A549 (cell line): ENCODE measurements around the gene XPO4. TPM values are rescaled to one million over a fixed set of nuclear protein-coding genes. Genes with fewer than 3 reads are reported as not detected.
A peak's percentile ranks its signal among the peaks of the same experiment; 100 is the strongest.

Experiments used
- ATAC-seq, 2 experiments: fragments of 200-7000 bp in 1 of 2; fragments of >200 bp in 1 of 2; cut with Nextera tagmentation in 1 of 2; cut with Tn5 transposase in 1 of 2; 3 replicates each; pipeline versions ENCODE4 v1.8.0 to v1.9.1; 2018 to 2020; ENCODE audit warnings: mild to moderate bottlenecking in 1 of 2, moderate library complexity in 1 of 2
- CTCF ChIA-PET: fragments of 300-600 bp; sonication (Branson Sonifier 250); formaldehyde crosslinking; extraction: SDS; loops from one replicate; lab custom pipeline; 2021; ENCODE audit warnings: antibody characterized with exemption, inconsistent platforms; lab: Yijun Ruan, JAX
- POLR2A ChIA-PET: fragments of 350-600 bp; formaldehyde crosslinking; extraction: SDS; loops from one replicate; lab custom pipeline; 2021; ENCODE audit warnings: antibody characterized with exemption, inconsistent platforms; lab: Yijun Ruan, JAX
- DNase-seq, 2 experiments: peaks; one replicate each; pipeline versions ENCODE4 v3.0.0 to v3.0.0-alpha.2; 2011 to 2016; ENCODE audit warnings: low read depth in 1 of 2, low spot score in 1 of 2
- FAIRE-seq: peaks from 2 replicates; lab custom pipeline; 2011; peaks lifted over from hg19 to GRCh38; lab: Jason Lieb, UNC
- H3K27ac ChIP-seq, 2 experiments: fragments of >200 bp; sonication (Bioruptor Twin); formaldehyde crosslinking; 3 replicates each; pipeline ENCODE4 v1.5.1; 2016 to 2017
- H3K4me1 ChIP-seq: fragments of >200 bp; sonication (Bioruptor Twin); formaldehyde crosslinking; 3 replicates; pipeline ENCODE4 v1.6.1; 2016
- H3K4me2 ChIP-seq: fragments of >200 bp; sonication (Bioruptor Twin); formaldehyde crosslinking; 3 replicates; pipeline ENCODE4 v1.6.1; 2016
- H3K4me3 ChIP-seq: fragments of >200 bp; sonication (Bioruptor Twin); formaldehyde crosslinking; 3 replicates; pipeline ENCODE4 v1.5.1; 2016
- H3K9me3 ChIP-seq: fragments of >200 bp; sonication (Bioruptor Twin); formaldehyde crosslinking; 3 replicates; pipeline ENCODE4 v1.6.1; 2016
- BCL3 ChIP-seq: fragments of >200 bp; sonication (Bioruptor Twin); formaldehyde crosslinking; IDR thresholded peaks from 3 replicates; pipeline ENCODE4 v1.6.1; 2016
- BHLHE40 ChIP-seq: IDR thresholded peaks from 2 replicates; pipeline ENCODE4 v1.6.1; 2012; ENCODE audit warnings: low read depth, low read length, inconsistent platforms
- CHD2 ChIP-seq: fragments of 150-350 bp; IDR thresholded peaks from 2 replicates; pipeline ENCODE4 v1.6.1; 2014; ENCODE audit warnings: low read length; ENCODE audit not compliant: partially characterized antibody
- EHF ChIP-seq: fragments of 250-450 bp; sonication (Bioruptor Pico); IDR thresholded peaks from 2 replicates; pipeline ENCODE4 v1.5.0; 2020; ENCODE audit warnings: mild to moderate bottlenecking
- EHMT2 ChIP-seq: fragments of 200-600 bp; sonication (generic); IDR thresholded peaks from 2 replicates; pipeline ENCODE4 v1.6.1; 2016; ENCODE audit warnings: antibody characterized with exemption, low read depth, mild to moderate bottlenecking, moderate library complexity
- FOSB ChIP-seq: fragments of 250-450 bp; sonication (Bioruptor Pico); IDR thresholded peaks from 2 replicates; pipeline ENCODE4 v1.5.0; 2020; ENCODE audit warnings: mild to moderate bottlenecking, moderate library complexity
- FOSL2 ChIP-seq, 2 experiments: fragments of 450-650 bp in 1 of 2; fragments of >200 bp in 1 of 2; sonication (Bioruptor Twin) in 1 of 2; formaldehyde crosslinking; IDR thresholded peaks; 2 replicates each; pipeline versions ENCODE4 v1.5.0 to v1.6.1; 2016 to 2020; ENCODE audit warnings: mild to moderate bottlenecking in 1 of 2, moderate library complexity in 1 of 2
- GATA3 ChIP-seq: IDR thresholded peaks from 2 replicates; pipeline ENCODE4 v1.6.1; 2012; ENCODE audit warnings: borderline replicate concordance
- HDAC2 ChIP-seq: fragments of 200-600 bp; sonication (generic); IDR thresholded peaks from 2 replicates; pipeline ENCODE4 v1.6.1; 2016
- JUNB ChIP-seq: fragments of >200 bp; sonication (Bioruptor Twin); formaldehyde crosslinking; IDR thresholded peaks from 2 replicates; pipeline ENCODE4 v1.6.1; 2016
- MAFK ChIP-seq: fragments of 450-650 bp; IDR thresholded peaks from 2 replicates; pipeline ENCODE4 v1.6.1; 2014; ENCODE audit not compliant: partially characterized antibody
- MAX ChIP-seq: IDR thresholded peaks from 2 replicates; pipeline ENCODE4 v1.6.1; 2012
- MAZ ChIP-seq: fragments of 150-350 bp; IDR thresholded peaks from 2 replicates; pipeline ENCODE4 v1.6.1; 2014; ENCODE audit warnings: antibody characterized with exemption, low read depth, low read length, borderline replicate concordance
- NR3C1 ChIP-seq: fragments of >200 bp; sonication (Bioruptor Twin); formaldehyde crosslinking; IDR thresholded peaks from 3 replicates; pipeline ENCODE4 v1.6.1; 2017
- PHF8 ChIP-seq: fragments of 200-600 bp; sonication (generic); IDR thresholded peaks from 2 replicates; pipeline ENCODE4 v1.6.1; 2016; ENCODE audit warnings: low read depth, mild to moderate bottlenecking, antibody characterized with exemption, moderate library complexity, borderline replicate concordance
- RAD21 ChIP-seq, 2 experiments: fragments of >200 bp in 1 of 2; sonication (Bioruptor Twin) in 1 of 2; formaldehyde crosslinking in 1 of 2; IDR thresholded peaks in 1 of 2; conservative IDR thresholded peaks in 1 of 2; 2 replicates in 1 of 2; 3 replicates in 1 of 2; pipeline ENCODE4 v1.6.1; 2012 to 2018; ENCODE audit warnings: inconsistent platforms in 1 of 2
- RARB ChIP-seq: fragments of 250-450 bp; sonication (Bioruptor Pico); IDR thresholded peaks from 2 replicates; pipeline ENCODE4 v1.8.0; 2021; ENCODE audit warnings: mild to moderate bottlenecking, moderate library complexity
- RFX5 ChIP-seq: fragments of 450-650 bp; IDR thresholded peaks from 2 replicates; pipeline ENCODE4 v1.7.1; 2014; ENCODE audit warnings: antibody characterized with exemption, mild to moderate bottlenecking, moderate library complexity
- RNF2 ChIP-seq: fragments of 200-600 bp; sonication (generic); IDR thresholded peaks from 2 replicates; pipeline ENCODE4 v1.6.1; 2016; ENCODE audit warnings: low read depth, mild to moderate bottlenecking, antibody characterized with exemption, moderate library complexity, borderline replicate concordance
- SMC3 ChIP-seq: fragments of >200 bp; sonication (Bioruptor Twin); formaldehyde crosslinking; IDR thresholded peaks from 3 replicates; pipeline ENCODE4 v1.6.1; 2018; ENCODE audit warnings: inconsistent platforms
- SREBF2 ChIP-seq: fragments of 450-650 bp; IDR thresholded peaks from 2 replicates; pipeline ENCODE4 v1.6.1; 2014; ENCODE audit warnings: mild to moderate bottlenecking, moderate library complexity
- TFCP2L1 ChIP-seq: fragments of 250-450 bp; sonication (Bioruptor Pico); IDR thresholded peaks from 2 replicates; pipeline ENCODE4 v1.5.0; 2021; ENCODE audit warnings: mild to moderate bottlenecking
- TP53 ChIP-seq: fragments of 250-450 bp; sonication (Bioruptor Pico); IDR thresholded peaks from 2 replicates; pipeline ENCODE4 v1.5.0; 2021; ENCODE audit warnings: mild to moderate bottlenecking, moderate library complexity
- ZC3H11A ChIP-seq: fragments of 450-650 bp; IDR thresholded peaks from 2 replicates; pipeline ENCODE4 v1.6.1; 2014; ENCODE audit warnings: antibody characterized with exemption, mild to moderate bottlenecking
- ZFP36 ChIP-seq: fragments of 450-650 bp; IDR thresholded peaks from 2 replicates; pipeline ENCODE4 v1.6.1; 2014; ENCODE audit warnings: borderline replicate concordance; ENCODE audit not compliant: partially characterized antibody
- ZSCAN20 ChIP-seq: fragments of 250-450 bp; sonication (Bioruptor Pico); IDR thresholded peaks from 2 replicates; pipeline ENCODE4 v1.8.0; 2022; ENCODE audit warnings: mild to moderate bottlenecking, moderate library complexity
- WGBS: methylation state at CpG from one replicate; pipeline ENCODE4 v1.1.6; 2017; ENCODE audit errors: missing lambda C conversion rate; 5-methylcytosine and 5-hydroxymethylcytosine counted together
- polyA plus RNA-seq, 4 experiments: library from polyadenylated mRNA; depleted of rRNA in 3 of 4; stranded (reverse); fragments of >200 nt; fragmentation: RNase III in 1 of 4; extraction: RNeasy Plus Mini Kit Qiagen cat#74134 plus additional on column Dnase treatment in 1 of 4; gene quantifications; 2 replicates in 3 of 4; 3 replicates in 1 of 4; pipeline ENCODE4 v1.2.3, GENCODE V29; 2011 to 2017
- TF ChIP-seq, protein P1 (sequence below): IDR thresholded peaks from 2 replicates; pipeline ENCODE4 v1.6.1; 2012; ENCODE audit warnings: low read depth, borderline replicate concordance
- TF ChIP-seq, protein P2 (sequence below): fragments of >200 bp; sonication (Bioruptor Twin); formaldehyde crosslinking; IDR thresholded peaks from 3 replicates; pipeline ENCODE4 v1.5.1; 2016
- TF ChIP-seq, protein P3 (sequence below): fragments of 150-350 bp; IDR thresholded peaks from 2 replicates; pipeline ENCODE4 v1.6.1; 2014; ENCODE audit warnings: low read depth, mild to moderate bottlenecking, low read length

The XPO4 gene
- polyA plus RNA-seq, 2 of the 4 experiments (the other 2 are of a cell fraction), result 7.3 to 16.6 TPM

GRCh38 chr13:20945952-20946383 lies 43.4 kb upstream of the XPO4 start:
- TF ChIP-seq RARB (CRISPR knock-in tag) (no peak), MAZ (no peak), EHF (no peak), FOSB (CRISPR knock-in tag) (no peak), BCL3 (no peak), EHMT2 (no peak), ZSCAN20 (CRISPR knock-in tag) (no peak), BHLHE40 (no peak), RNF2 (no peak), FOSL2 (IDR thresholded peaks at IDR 0.05) (no peak), FOSL2 (CRISPR knock-in tag; IDR thresholded peaks at IDR 0.05) (no peak), HDAC2 (no peak), RFX5 (no peak), SMC3 (no peak), MAFK (no peak), TP53 (CRISPR knock-in tag) (no peak), PHF8 (no peak), RAD21 (conservative IDR thresholded peaks at IDR 0.05 in 1 of 2, IDR thresholded peaks at IDR 0.05 in 1 of 2) (no peak)
- TF ChIP-seq, protein P1, sequence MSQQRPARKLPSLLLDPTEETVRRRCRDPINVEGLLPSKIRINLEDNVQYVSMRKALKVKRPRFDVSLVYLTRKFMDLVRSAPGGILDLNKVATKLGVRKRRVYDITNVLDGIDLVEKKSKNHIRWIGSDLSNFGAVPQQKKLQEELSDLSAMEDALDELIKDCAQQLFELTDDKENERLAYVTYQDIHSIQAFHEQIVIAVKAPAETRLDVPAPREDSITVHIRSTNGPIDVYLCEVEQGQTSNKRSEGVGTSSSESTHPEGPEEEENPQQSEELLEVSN, result no peak
- TF ChIP-seq, protein P2, sequence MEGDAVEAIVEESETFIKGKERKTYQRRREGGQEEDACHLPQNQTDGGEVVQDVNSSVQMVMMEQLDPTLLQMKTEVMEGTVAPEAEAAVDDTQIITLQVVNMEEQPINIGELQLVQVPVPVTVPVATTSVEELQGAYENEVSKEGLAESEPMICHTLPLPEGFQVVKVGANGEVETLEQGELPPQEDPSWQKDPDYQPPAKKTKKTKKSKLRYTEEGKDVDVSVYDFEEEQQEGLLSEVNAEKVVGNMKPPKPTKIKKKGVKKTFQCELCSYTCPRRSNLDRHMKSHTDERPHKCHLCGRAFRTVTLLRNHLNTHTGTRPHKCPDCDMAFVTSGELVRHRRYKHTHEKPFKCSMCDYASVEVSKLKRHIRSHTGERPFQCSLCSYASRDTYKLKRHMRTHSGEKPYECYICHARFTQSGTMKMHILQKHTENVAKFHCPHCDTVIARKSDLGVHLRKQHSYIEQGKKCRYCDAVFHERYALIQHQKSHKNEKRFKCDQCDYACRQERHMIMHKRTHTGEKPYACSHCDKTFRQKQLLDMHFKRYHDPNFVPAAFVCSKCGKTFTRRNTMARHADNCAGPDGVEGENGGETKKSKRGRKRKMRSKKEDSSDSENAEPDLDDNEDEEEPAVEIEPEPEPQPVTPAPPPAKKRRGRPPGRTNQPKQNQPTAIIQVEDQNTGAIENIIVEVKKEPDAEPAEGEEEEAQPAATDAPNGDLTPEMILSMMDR, result no peak
- TF ChIP-seq, protein P3, sequence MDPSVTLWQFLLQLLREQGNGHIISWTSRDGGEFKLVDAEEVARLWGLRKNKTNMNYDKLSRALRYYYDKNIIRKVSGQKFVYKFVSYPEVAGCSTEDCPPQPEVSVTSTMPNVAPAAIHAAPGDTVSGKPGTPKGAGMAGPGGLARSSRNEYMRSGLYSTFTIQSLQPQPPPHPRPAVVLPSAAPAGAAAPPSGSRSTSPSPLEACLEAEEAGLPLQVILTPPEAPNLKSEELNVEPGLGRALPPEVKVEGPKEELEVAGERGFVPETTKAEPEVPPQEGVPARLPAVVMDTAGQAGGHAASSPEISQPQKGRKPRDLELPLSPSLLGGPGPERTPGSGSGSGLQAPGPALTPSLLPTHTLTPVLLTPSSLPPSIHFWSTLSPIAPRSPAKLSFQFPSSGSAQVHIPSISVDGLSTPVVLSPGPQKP, result no peak
- DNase-seq (no peak), FAIRE-seq (no peak), ATAC-seq (no peak)
- 85% methylated on average over 29 of the region's 29 CpGs for WGBS
- no peak overlapping the region for H3K4me3 ChIP-seq
- no peaks in the 10 kb centered on the region for H3K9me3 ChIP-seq
- H3K4me2 ChIP-seq, result no peak overlapping the region
- no peak overlapping the region for H3K27ac ChIP-seq
- H3K4me1 ChIP-seq, result 0 out of 3 replicates have a peak, but pooled peaks cover 4% of the 10 kb centered on the region
- CTCF ChIA-PET, result interaction anchor here (1.2 to 2.1 kb wide), 2 partner anchors 186 to 187 kb away, joined by 3 to 4 read pairs; no protein-coding TSS in a partner anchor
- POLR2A ChIA-PET, result no interaction called here

DNA sequence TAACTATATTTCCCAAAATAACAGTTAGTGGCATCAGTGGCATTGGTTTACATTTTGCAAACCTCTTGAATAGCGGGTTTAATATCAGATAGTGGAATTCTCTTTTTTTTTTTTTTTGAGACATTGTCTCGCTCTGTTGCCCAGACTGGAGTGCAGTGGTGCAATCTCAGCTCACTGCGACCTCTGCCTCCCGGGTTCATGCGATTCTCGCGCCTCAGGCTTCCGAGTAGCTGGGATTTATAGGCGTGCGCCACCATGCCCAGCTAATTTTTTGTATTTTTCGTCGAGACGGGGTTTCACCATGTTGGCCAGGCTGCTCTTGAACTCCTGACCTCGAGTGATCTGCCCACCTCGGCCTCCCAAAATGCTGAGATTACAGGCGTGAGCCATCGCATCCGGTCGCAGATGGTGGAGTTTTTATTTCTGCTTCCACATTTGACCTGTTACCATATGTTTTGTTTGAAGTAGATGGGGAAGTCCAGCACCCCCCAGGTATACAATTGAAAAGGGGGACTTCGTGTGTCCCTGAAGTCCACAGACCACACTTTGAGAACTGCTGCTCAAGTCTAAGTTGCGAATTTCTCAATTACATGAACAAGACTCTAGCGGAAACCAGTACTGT lies 40.5 kb upstream of the XPO4 start:
- Histone ChIP-seq H3K4me1 (peaks cover 20% of the 10 kb centered on the region; the same call in 2 of the 3 replicates), H3K4me3 (no peak overlapping the region), H3K9me3 (no peaks in the 10 kb centered on the region), H3K27ac (peak overlapping the region; percentile 44 to 75; a peak in 5 of 6 replicates), H3K4me2 (peak overlapping the region; percentile 66)
- WGBS, result 53% methylated on average over 22 of the region's 22 CpGs
- FAIRE-seq (peak; percentile 36), ATAC-seq (peak in 1 of 2 experiments; percentile 30; a peak in 3 of 6 replicates), DNase-seq (no peak)
- POLR2A ChIA-PET, result interaction anchor here (0.6 to 1.1 kb wide), 2 partner anchors 194 to 234 kb away, joined by 5 read pairs; partner anchors contain the start of genes MRPL57 and SKA3
- CTCF ChIA-PET, result interaction anchor here (0.7 to 3.2 kb wide), 17 partner anchors 12 to 537 kb away, joined by 3 to 24 read pairs (median 4); partner anchors contain the start of gene LATS2
- TF ChIP-seq TFCP2L1 (CRISPR knock-in tag) (no peak), CHD2 (no peak), BCL3 (no peak), SMC3 (no peak), MAX (no peak), TP53 (CRISPR knock-in tag) (no peak), RAD21 (conservative IDR thresholded peaks at IDR 0.05 in 1 of 2, IDR thresholded peaks at IDR 0.05 in 1 of 2) (no peak), GATA3 (no peak), SREBF2 (no peak), EHMT2 (no peak), ZC3H11A (no peak), JUNB (no peak), ZFP36 (no peak), NR3C1 (no peak)
- TF ChIP-seq, protein P1, result no peak
